Measurements from ENCODE around the gene RUNDC3A. TPM values are rescaled to one million over a fixed set of nuclear protein-coding genes. Genes with fewer than 3 reads are reported as not detected.

The RUNDC3A gene
- total RNA-seq (2021; fragmentation: NEBNext Ultra II Directional; extraction: Animal tissue kit (Norgen Biotek cat#: 25700)), result 6.1 and 6.4 TPM in 2 replicates
- polyA plus RNA-seq (2011; rRNA removed), result 13.8 and 15.6 TPM in 2 replicates
- polyA plus RNA-seq (2011; cell fraction: cytosol; rRNA removed), result 11.9 TPM
- polyA plus RNA-seq (2011; cell fraction: nucleus; rRNA removed), result 23.7 TPM
- 4.5 to 8.2 TPM (median 6.2 TPM) in 4 replicates for polyA plus RNA-seq (2012, experiment 1 of 2)
- polyA plus RNA-seq (2012, experiment 2 of 2), result 5.1 TPM
- 4.7 TPM for polyA plus RNA-seq (2013, experiment 1 of 2)
- polyA plus RNA-seq (2013, experiment 2 of 2), result 4.5 TPM
- polyA minus RNA-seq (2011; rRNA and poly(A)+ RNA removed), result 3.8 and 4.3 TPM in 2 replicates
- 6.8 TPM for polyA minus RNA-seq (2011; cell fraction: cytosol; rRNA and poly(A)+ RNA removed)
- 3.4 TPM for polyA minus RNA-seq (2011; cell fraction: nucleus; rRNA and poly(A)+ RNA removed)
- long read RNA-seq, experiment 1, partial matches to known transcripts, result 1 of 4 reads
- long read RNA-seq, experiment 1, other reads (novel, unspliced or antisense), result 2 of 4 reads
- long read RNA-seq, experiment 2, result 0 reads

GRCh38 chr17:44308320-44308818, at the start of gene RUNDC3A:
RUNDC3A (plus strand) TSS chr17:44308601; CDS start chr17:44308833, 232 bp downstream.
- Histone ChIP-seq H2BK5ac (ENCODE audit: low read depth, low read length) (peak within 1 kb of the TSS; percentile 91), H3K36me3 (ENCODE audit: control insufficient read depth in 2 of 4, insufficient read depth in 4 of 4, low read length in 3 of 4) (no peaks in the 10 kb centered on the region), H3K4me1 (replicated peaks in 1 of 4; ENCODE audit: control insufficient read depth in 3 of 4, insufficient read depth in 4 of 4, low read length in 3 of 4) (peaks cover 7 to 38% (median 26%) of the 10 kb centered on the region in 4 experiments), H3K23me2 (ENCODE audit: low read depth, low read length) (peaks cover 6% of the 10 kb centered on the region), H3K27ac (ENCODE audit: low read depth, low read length) (no peak within 1 kb of the TSS), H3K79me1 (ENCODE audit: low read depth, low read length) (no peaks in the 10 kb centered on the region), H4K8ac (ENCODE audit: extremely low read depth, insufficient read depth, low read length) (no peak within 1 kb of the TSS; the same call in 1 of the 2 replicates), H2BK15ac (ENCODE audit: low read length) (0 out of 2 replicates have a peak within 1 kb of the TSS, but pooled peaks have one; percentile 88), H4K91ac (replicated peaks; ENCODE audit: insufficient read length, low read length) (no peak within 1 kb of the TSS), H3K4me2 (ENCODE audit: insufficient read depth in 1 of 2, low read depth in 2 of 2, low read length in 2 of 2) (peak within 1 kb of the TSS; percentile 90 to 93), H4K20me1 (replicated peaks in 1 of 2; ENCODE audit: control insufficient read depth in 1 of 2, insufficient read depth in 2 of 2, low read length in 2 of 2) (peaks cover 0 to 6% of the 10 kb centered on the region in 2 experiments), H3K18ac (ENCODE audit: extremely low read depth, low read length) (peak within 1 kb of the TSS; percentile 78), H2BK12ac (ENCODE audit: low read depth, low read length) (peak within 1 kb of the TSS; percentile 80; the same call in 1 of the 2 replicates), H3K56ac (replicated peaks; ENCODE audit: insufficient read length, low read depth, low read length) (no peak within 1 kb of the TSS), H2AFZ (ENCODE audit: low read length) (no peak within 1 kb of the TSS), H2BK20ac (ENCODE audit: low read length) (no peak within 1 kb of the TSS), H3K4ac (replicated peaks; ENCODE audit: insufficient read length, low read depth, low read length) (no peak within 1 kb of the TSS), H3K27me3 (replicated peaks in 1 of 4; ENCODE audit: control insufficient read depth in 3 of 4, extremely low read depth in 1 of 4, insufficient read depth in 3 of 4, low read length in 3 of 4) (no peaks in the 10 kb centered on the region; a peak in 2 of 7 replicates), H4K5ac (ENCODE audit: insufficient read length, low read depth, low read length) (peak within 1 kb of the TSS; percentile 64), H3K14ac (ENCODE audit: insufficient read length) (no peak within 1 kb of the TSS), H3K23ac (ENCODE audit: insufficient read length) (no peak within 1 kb of the TSS), H3K4me3 (ENCODE audit: extremely low read depth in 1 of 4, insufficient read depth in 2 of 4, low read depth in 3 of 4, low read length in 4 of 4) (peak within 1 kb of the TSS; percentile 43 to 67 (median 54)), H3K79me2 (ENCODE audit: control insufficient read depth in 1 of 2, insufficient read depth in 2 of 2, low read length in 2 of 2) (no peaks in the 10 kb centered on the region), H2AK5ac (ENCODE audit: low read depth, low read length) (no peak within 1 kb of the TSS), H3K9me3 (ENCODE audit: insufficient read depth in 2 of 2, low read depth in 1 of 2, low read length in 1 of 2) (no peaks in the 10 kb centered on the region), H3K9ac (replicated peaks in 1 of 4; ENCODE audit: extremely low read depth in 1 of 4, low read depth in 3 of 4, low read length in 3 of 4) (peak within 1 kb of the TSS in 2 of 4 experiments; percentile 13 to 16; a peak in 2 of 7 replicates), H2BK120ac (replicated peaks; ENCODE audit: low read depth, low read length) (peak within 1 kb of the TSS; percentile 34)
- DNase-seq (ENCODE audit: low read depth in 1 of 2, low spot score in 2 of 2), result peak in 1 of 2 experiments; percentile 99
- WGBS, 2 experiments (ENCODE audit: extremely low coverage in 1 of 2, insufficient coverage in 1 of 2, insufficient read length in 1 of 2, insufficient replicate concordance in 2 of 2, low coverage in 1 of 2, low lambda C conversion rate in 2 of 2, missing lambda C conversion rate in 1 of 2), result 1% methylated on average over 13 of the region's 39 CpGs; no CpG with 5 or more reads in 1 of the 2 experiments
- CTCF ChIA-PET (ENCODE audit: partially characterized antibody), result interaction anchor here (0.6 to 3.7 kb wide), 8 partner anchors 11 to 1646 kb away, joined by 3 to 24 read pairs (median 4); partner anchors contain the start of gene UBTF
- POLR2A ChIA-PET (ENCODE audit: partially characterized antibody), result interaction anchor here (0.5 to 4.0 kb wide), 9 partner anchors 12 to 745 kb away, joined by 3 to 61 read pairs (median 4); partner anchors contain the start of genes HDAC5, SLC25A39 and UBTF
- FAIRE-seq, result no peak
- TF ChIP-seq POLR2AphosphoS5 (IDR thresholded peaks at IDR 0.05; ENCODE audit: low read depth, low read length) (peak; percentile 41; the same call in 1 of the 2 replicates), RBBP5 (IDR thresholded peaks at IDR 0.05; ENCODE audit: borderline replicate concordance, low read depth, low read length) (no peak), NANOG (IDR thresholded peaks at IDR 0.05; ENCODE audit: insufficient read depth, low read depth, low read length, poor library complexity, severe bottlenecking) (no peak), CTBP2 (IDR thresholded peaks at IDR 0.05; ENCODE audit: borderline replicate concordance, insufficient read depth, insufficient read length, low read length) (no peak), HDAC2 (IDR thresholded peaks at IDR 0.05; ENCODE audit: borderline replicate concordance in 1 of 2, low read depth in 2 of 2, low read length in 2 of 2) (0 out of 4 replicates have a peak, but pooled peaks of 1 of the 2 experiments have one; percentile 65), ATF2 (IDR thresholded peaks at IDR 0.05; ENCODE audit: low read length) (peak; percentile 55; the same call in 1 of the 2 replicates), GABPA (IDR thresholded peaks at IDR 0.05; ENCODE audit: borderline replicate concordance, insufficient read depth, low read length) (no peak)
